Tongue (tissue), 2 donors: ENCODE data around the gene ETFB. TPM values are rescaled to one million over a fixed set of nuclear protein-coding genes. Genes with fewer than 3 reads are reported as not detected.
"Not testable (repeated sequence)": the region's sequence is repeated elsewhere in the genome, so short reads cannot be mapped to it uniquely, and the experiment has no call there.

ENCODE experiments used
- DNase-seq: peaks from one replicate; pipeline ENCODE4 v3.0.0-alpha.2; 2015
- total RNA-seq: library from RNA; depleted of rRNA; stranded (reverse); fragments of >200 nt; gene quantifications from one replicate; pipeline ENCODE4 v1.2.3, GENCODE V29; 2014

The ETFB gene
- total RNA-seq, result 71.3 TPM

- no peak for DNase-seq
These were observed at the start of gene ETFB for GRCh38 chr19:51365965-51366388. Gene ETFB (minus strand): TSS chr19:51366388. CDS start chr19:51366326, 62 bp downstream.

GRCh38 chr19:51415187-51415586, 49.0 kb upstream of the ETFB start:
- DNase-seq, result no peak

DNA sequence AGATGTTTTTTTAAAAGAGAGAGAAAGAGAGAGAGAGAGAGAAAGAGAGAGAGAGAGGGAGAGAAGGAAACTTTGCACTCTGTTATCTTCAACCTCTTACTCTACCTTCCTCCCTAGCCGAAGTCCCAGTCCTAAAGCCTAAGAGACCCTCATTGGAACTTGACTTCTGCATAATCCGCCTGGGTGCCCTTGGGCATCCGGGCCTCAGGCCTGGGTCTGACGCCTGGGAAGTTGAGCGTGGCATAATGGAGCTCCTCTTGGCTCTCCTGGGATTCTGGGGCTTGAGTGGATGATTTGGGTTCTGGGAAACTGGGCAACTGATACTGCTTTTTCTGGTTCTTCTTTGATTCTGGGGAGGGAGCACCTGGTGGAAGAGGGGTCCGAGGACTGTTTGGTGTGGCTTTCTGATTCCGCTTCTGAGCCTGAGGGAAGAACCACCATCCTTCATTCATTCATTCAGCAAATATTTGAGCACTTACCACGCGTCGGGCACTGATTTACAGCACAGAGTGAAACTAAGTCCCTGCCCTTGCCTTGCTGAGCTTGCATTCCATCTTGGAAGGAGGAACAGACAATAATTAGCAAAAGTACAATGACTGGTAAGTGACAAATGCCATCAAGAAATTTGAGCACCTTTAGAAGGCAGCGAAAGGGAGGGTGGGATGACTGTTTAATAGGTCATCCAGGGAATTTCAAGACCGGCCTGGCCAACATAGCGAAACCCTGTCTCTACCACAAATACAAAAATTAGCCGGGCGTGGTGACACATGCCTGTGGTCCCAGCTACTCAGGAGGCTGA, 45.0 kb upstream of the ETFB start:
- no peak for DNase-seq

GRCh38 chr19:51407511-51408131, 41.4 kb upstream of the ETFB start:
- DNase-seq, result no peak

DNA sequence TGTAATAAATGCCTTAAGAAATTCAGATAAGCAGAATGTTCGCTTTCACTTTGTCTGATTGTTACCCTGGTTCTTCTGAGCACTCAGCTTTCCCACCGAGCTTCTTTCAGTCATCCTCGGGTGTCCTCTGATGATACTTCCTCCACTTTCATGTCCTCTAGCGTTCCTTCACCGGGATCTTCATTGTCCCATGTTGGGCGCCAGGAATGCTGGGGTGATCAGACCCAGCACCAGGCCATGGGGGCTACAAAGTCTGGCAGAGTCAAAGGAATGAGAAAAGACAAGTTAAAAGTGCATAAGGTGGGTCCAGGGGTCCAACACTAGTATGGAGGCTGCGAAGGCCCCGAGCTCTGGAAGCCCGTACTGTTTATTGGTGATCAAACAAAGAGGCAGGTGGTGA, 35.9 kb upstream of the ETFB start:
- no peak for DNase-seq

DNA sequence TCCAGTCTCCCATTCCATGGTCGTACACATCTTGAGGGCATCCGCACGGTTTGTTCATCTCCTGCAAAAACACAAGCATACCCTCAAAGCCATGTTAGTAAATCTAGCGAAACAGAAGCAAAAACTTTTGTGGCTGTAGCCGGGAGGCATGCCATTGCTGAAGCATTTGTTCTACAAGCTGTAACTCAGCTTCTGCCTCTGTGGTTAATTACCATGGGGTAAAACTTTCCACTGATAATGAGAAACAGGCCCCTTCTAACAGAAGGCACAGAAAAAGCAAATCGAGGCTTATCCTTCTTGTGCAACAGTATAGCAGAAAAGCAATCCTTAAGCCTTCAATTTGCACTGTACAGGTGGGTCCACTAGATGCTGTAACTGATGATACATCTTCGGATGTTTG, 33.7 kb upstream of the ETFB start:
- not testable (repeated sequence) for DNase-seq

DNA sequence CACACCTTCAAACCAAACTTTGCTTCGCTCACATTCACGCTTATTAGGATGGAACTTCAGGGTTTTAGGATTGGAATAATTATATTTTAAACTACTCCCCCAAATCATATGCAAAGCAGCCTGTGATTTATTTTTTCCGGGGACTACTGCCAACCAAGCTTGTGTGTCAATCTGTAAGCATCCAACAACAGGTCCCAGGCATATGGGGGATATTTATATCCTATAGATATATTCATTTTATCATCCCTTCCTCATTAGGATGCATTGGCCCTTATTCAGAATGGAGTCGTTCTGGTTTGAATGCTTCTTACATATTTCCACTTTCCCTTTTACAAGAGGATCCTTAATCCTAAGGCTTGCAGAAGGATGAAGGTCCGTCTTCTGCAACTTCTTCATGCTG, 33.0 kb upstream of the ETFB start:
- DNase-seq, result no peak

DNA sequence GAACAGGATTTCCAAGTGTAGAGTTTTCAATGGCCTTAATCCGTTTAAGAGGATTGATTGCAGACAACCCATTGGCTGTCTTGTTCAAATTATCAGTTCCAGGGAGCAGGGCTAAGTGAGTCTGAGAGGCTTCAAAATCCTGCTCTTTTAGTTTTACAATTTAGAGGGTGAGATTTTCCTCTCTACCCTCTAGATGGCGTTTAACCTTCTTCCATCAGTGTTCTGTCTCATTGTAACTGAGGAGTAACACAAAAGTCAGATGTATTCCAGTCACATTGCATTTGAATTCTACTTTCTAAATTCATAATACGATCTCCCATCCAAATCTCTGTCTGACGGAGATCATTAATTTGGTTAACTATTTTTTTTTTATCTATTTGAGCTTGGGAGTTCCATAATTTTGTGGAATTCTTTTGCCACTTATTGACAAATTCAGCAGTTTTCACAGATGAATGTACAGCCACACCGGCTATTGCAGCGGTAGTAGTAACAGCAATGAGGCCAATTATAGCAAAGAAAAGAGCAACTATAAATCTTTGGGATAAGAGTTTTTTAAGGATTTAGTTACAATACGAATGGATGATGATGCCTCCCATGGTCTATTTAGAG, 32.0 kb upstream of the ETFB start:
- DNase-seq, result peak; percentile 27

- not testable (repeated sequence) for DNase-seq
These were observed 31.3 kb upstream of the ETFB start for GRCh38 chr19:51397453-51397852.

DNA sequence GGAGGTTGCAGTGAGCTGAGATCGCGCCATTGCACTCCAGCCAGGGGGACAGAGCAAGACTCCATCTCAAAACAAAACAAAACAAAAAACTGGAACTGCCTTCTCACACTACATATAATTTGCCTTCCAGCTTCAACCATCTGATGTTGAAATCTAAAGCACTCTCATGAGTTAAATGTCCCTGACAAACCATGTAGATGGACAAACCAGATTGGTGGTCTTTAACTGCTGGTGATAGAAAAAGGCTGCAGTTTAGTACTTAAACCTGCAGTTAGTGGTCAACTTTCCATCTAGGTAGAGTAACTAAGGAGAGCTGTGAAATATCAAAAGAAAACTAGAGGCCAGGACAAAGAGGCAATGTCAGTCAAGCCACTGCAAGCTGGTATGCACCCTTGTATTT, 30.0 kb upstream of the ETFB start:
- no peak for DNase-seq

- DNase-seq, result peak; percentile 99
These were observed 28.1 kb upstream of the ETFB start for GRCh38 chr19:51394050-51394836.

DNA sequence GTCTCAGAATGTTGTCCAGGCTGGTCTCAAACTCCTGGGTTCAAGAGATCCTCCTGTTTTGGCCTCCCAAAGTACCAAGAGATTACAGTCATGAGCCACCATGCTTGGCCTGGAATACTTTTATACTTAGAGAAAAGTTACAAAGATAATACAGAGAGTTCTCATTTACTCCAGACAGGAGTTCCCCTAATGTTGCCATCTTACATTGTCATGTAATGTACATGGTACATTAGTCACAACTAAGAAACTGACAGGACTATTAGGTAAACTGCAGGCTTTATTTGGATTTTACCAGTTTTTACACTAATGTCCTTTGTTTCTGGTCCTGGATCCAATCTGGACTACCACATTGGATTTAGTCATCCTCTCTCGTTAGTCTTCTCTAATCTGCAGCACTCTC, 26.5 kb upstream of the ETFB start:
- DNase-seq, result no peak

DNA sequence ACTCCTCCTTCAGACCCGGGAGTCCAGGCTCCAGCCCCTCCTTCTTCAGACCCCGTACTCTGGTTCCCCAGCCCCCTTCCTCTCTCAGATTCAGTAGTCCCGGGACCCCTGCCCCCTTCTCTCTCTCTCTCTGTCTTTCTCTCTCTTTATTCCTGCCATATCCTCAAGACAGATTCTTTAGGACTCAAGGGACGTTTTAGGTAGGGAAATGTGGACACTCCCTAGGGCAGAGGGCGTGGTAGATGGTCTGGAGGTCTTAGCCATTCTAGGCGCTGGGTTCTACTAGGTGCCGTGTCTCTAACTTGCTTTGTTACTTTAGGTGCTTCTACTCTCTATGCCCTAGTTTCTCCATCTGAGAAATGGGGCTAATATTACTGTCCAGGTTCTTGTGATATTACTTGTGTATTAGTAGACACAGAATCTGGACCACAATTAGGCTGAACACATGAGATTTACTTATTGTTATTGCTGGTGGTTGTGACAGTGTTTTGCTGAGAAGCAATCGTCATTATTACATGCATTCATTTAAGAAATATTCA, 25.0 kb upstream of the ETFB start:
- DNase-seq, result no peak

GRCh38 chr19:51389143-51389542, 23.0 kb upstream of the ETFB start:
- no peak for DNase-seq

GRCh38 chr19:51387924-51388389, 21.8 kb upstream of the ETFB start, which contains the start of gene LIM2:
Gene LIM2 (minus strand): TSS chr19:51387974. CDS start chr19:51387443, 531 bp downstream.
- DNase-seq, result no peak

DNA sequence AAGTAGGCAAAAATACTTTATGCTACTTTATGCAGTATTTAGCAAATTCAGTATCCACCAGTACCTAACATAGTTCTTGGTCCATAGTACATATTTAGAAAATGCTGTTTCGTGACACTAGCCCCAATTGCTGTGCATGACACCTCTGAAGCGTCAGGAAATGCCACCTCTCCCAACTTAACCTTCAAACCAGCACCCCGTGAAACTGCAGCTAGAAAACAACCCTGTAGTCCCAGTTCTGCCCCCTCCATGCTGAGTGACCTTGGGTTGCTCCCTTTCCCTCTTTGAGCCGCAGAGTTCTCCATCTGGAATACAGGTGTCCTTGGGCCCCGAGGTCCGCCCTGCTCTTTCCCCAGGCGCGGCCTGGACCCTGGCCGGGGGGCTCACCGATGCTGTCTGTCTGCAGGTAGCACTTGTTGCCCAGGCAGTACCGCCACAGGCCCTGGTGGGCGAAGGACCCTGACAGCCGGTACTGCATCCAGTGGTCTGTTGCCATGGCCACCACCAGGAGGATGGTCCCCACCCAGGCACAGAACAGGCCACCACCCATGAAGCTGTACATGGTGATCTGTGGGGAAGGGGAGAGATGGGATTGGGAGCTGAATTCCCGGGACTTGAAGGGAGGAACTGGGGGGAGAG, 20.8 kb upstream of the ETFB start:
- no peak for DNase-seq

DNA sequence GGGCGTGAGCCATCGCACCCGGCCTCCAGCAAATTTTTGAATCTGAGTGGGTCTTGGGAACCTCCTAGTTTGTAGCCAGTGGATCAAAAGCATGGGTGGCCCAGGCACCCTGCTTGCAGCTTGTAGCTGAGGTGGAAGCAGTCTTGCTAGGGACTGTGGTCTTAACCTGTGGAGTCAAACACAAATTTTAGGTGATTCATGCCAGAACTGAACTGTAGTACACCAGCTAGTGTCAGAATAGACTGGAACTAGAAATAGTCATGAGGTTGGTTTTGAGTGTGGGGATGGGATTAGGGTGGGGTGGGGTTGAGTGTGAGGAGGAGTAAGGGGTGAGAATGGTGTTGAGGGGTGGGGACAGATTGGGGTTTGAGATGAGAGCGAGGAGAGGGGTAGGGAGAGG, 15.8 kb upstream of the ETFB start:
- DNase-seq, result no peak

- no peak for DNase-seq
These were observed 14.2 kb upstream of the ETFB start for GRCh38 chr19:51380379-51380778.

DNA sequence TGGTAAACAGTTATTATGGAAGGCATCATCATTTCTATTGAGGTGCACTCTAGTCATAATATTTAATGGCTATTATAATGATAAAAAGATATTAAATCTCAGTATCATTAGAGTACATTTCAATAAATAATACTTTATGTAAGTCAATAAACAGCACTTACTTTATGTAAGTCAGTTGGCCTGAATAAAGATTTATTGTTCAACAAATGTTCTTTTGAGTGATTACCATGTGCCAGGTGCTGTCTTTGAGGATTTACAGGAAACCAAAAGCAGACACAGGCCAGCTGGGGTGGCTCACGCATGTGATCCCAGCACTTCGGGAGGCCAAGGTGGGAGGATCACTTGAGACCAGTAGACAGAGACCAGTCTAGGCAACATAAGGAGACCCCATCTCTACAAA, 11.2 kb upstream of the ETFB start:
- no peak for DNase-seq

GRCh38 chr19:51375504-51376221, 9.5 kb upstream of the ETFB start:
- no peak for DNase-seq
